Smooth muscle cell of trachea (primary cell): ENCODE results near the gene MSX2. TPM values are rescaled to one million over a fixed set of nuclear protein-coding genes. Genes with fewer than 3 reads are reported as not detected.

Source experiments
- total RNA-seq: library from RNA; depleted of rRNA; stranded (reverse); fragments of >200 nt; gene quantifications from 2 replicates; pipeline ENCODE4 v1.2.1, GENCODE V29; 2014

MSX2 gene
- 1.9 and 15.9 TPM in 2 replicates for total RNA-seq

DNA sequence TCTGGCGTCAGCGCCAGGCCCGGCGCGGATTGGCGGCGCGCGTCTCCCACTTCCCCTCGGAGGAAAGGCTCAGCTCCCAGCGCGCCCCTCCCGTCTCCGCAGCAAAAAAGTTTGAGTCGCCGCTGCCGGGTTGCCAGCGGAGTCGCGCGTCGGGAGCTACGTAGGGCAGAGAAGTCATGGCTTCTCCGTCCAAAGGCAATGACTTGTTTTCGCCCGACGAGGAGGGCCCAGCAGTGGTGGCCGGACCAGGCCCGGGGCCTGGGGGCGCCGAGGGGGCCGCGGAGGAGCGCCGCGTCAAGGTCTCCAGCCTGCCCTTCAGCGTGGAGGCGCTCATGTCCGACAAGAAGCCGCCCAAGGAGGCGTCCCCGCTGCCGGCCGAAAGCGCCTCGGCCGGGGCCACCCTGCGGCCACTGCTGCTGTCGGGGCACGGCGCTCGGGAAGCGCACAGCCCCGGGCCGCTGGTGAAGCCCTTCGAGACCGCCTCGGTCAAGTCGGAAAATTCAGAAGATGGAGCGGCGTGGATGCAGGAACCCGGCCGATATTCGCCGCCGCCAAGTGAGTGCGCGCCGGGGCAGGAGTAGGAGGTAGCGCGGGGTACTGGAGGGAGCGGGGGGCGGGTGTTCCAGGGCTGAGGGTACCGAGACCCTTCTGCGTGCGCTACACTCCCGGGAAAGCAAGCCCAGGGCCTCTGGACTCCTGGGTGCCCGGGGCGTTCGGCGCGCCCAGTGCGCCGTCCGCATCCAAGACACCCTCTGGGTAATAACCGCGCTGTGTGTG, at the start of gene MSX2:
TSS of gene MSX2 (plus strand) at position 99 of the 777 bp plus-strand sequence. CDS start at position 177, 78 bp downstream.

